ENCODE measurements around the gene TCOF1.

Gene TCOF1

DNA sequence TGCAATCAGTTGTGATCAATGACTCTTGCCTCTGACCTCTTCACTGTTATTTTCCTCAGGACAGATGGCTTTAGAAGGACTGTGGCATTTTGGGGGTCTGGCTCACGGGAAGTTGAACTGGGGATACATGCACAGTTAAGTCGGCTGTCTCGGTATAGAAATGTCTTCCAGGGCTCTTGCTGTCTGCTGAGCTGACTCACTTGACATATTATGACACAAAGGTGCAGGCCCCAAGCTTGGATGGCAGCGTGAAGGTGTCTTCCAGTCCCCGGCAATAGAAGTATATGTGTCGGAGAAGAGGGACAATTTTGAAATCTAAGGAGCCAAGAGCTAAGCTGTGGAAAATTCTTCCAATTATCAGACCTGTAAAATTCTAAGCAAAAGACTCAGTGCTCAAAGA is 45.0 kb upstream of the TCOF1 start:
- POLR2A ChIA-PET = no interaction called here
- no peak for DNase-seq (ENCODE audit: extremely low spot score)
- CTCF ChIA-PET = no interaction called here
- TF ChIP-seq, protein P1, sequence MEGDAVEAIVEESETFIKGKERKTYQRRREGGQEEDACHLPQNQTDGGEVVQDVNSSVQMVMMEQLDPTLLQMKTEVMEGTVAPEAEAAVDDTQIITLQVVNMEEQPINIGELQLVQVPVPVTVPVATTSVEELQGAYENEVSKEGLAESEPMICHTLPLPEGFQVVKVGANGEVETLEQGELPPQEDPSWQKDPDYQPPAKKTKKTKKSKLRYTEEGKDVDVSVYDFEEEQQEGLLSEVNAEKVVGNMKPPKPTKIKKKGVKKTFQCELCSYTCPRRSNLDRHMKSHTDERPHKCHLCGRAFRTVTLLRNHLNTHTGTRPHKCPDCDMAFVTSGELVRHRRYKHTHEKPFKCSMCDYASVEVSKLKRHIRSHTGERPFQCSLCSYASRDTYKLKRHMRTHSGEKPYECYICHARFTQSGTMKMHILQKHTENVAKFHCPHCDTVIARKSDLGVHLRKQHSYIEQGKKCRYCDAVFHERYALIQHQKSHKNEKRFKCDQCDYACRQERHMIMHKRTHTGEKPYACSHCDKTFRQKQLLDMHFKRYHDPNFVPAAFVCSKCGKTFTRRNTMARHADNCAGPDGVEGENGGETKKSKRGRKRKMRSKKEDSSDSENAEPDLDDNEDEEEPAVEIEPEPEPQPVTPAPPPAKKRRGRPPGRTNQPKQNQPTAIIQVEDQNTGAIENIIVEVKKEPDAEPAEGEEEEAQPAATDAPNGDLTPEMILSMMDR (IDR thresholded peaks at IDR 0.05; ENCODE audit: control extremely low read depth, extremely low read depth, low read depth, missing control alignments) = no peak

DNA sequence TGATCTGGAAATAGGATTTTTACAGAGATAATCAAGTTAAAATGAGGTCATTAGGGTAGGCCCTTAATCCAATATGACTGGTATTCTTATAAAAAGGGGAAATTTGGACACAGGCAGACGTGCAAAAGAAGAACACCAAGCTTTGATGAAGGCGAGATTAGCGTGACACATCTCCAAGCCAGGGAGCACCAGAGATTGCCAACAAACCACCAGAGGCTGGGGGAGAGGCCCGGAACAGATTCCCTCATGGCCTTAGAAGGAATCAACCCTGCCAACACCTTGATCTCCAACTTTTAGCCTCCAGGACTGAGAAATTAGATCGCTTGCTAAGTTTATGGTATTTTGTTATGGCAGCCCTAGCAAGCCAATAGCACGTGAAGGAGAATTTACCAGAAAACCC is 44.0 kb upstream of the TCOF1 start:
- no peak for DNase-seq (ENCODE audit: extremely low spot score)
- TF ChIP-seq, protein P1 (IDR thresholded peaks at IDR 0.05; ENCODE audit: control extremely low read depth, extremely low read depth, low read depth, missing control alignments) = no peak
- POLR2A ChIA-PET = no interaction called here
- CTCF ChIA-PET = no interaction called here

DNA sequence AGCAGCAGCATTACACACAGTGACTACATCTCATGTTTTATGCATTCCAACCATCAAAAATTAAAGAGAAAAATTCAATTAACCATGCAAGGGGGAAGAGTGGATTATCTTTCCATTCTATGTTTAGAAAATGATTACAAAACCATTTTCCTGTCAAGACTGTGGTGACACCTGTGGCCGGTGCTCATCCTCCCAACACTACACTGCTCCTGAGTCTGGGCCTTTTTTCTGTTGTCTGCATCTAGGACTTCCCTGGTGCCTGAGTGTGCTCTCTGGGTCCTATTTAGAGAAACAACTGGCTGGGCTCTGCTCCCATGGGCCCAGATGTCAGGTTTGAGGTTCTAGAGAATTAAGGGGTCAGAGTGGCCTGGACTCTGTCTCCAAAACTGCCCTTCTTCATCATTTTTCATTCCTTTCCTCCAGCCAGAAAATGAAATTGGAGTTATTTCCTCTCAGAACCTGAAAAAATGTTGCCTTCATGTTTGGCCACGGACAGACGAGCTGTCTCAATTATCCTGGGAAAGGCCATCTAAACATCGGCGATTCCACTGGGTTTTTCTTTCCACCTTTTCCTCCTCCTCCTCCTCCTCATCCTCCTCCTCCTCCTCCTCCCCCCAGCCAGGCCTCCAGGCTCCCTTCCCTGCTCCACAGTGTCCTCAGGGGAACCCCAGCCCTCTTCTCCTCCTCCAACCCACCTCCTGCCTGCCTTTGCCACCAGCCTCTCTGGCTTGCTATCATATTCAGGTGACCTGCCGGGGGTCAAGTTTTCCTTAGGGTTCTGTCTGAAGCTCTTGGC is 43.4 kb upstream of the TCOF1 start:
- TF ChIP-seq, protein P1 (IDR thresholded peaks at IDR 0.05; ENCODE audit: control extremely low read depth, extremely low read depth, low read depth, missing control alignments) = no peak
- no peak for DNase-seq (ENCODE audit: extremely low spot score)
- CTCF ChIA-PET = no interaction called here
- POLR2A ChIA-PET = no interaction called here

DNA sequence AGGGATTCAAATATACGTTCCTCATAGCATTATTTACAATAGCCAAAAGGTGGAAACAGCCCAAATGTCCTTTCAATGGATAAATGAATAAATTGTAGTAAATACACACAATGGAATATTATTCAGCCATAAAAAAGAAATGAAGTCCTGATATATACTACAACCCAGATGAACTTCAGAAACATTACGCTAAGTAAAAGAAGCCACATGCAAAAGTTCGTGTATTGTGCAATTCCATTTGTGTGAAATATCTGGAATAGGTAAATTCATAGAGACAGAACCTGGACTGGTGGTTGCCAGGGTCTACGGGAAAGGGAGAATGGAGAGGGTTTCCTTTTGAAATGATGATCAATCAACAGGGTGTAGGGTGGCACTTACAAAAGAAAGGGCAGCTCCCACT is 42.3 kb upstream of the TCOF1 start:
- TF ChIP-seq, protein P1 (IDR thresholded peaks at IDR 0.05; ENCODE audit: control extremely low read depth, extremely low read depth, low read depth, missing control alignments) = no peak
- no peak for DNase-seq (ENCODE audit: extremely low spot score)
- ChIA-PET POLR2A (no interaction called here), CTCF (interaction anchor here (1.5 kb wide), 1 partner anchor 15 kb away, joined by 4 read pairs; no protein-coding TSS in a partner anchor)

DNA sequence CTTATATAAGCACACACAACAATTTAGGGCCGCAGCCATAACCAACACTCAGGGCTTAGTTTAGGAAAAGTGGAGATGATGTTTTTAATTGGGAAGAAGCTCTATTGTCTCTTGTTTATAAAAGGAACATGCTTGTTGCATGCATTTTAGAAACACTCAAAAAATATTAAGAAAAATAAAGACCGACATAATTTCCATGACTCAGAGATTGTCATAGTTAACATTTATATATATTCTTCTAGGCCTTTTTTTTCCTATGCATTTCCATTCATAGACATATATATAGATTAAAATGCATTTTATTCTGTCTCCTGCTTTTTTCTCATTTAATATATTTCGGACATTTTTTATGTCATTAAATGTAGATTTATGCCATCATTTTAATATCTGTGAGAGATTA is 41.2 kb upstream of the TCOF1 start:
- ChIA-PET CTCF (interaction anchor here (1.2 to 1.6 kb wide), 3 partner anchors 16 to 20 kb away, joined by 3 to 4 read pairs (median 3); no protein-coding TSS in a partner anchor), POLR2A (no interaction called here)
- DNase-seq (ENCODE audit: extremely low spot score) = no peak
- TF ChIP-seq, protein P1 (IDR thresholded peaks at IDR 0.05; ENCODE audit: control extremely low read depth, extremely low read depth, low read depth, missing control alignments) = no peak

DNA sequence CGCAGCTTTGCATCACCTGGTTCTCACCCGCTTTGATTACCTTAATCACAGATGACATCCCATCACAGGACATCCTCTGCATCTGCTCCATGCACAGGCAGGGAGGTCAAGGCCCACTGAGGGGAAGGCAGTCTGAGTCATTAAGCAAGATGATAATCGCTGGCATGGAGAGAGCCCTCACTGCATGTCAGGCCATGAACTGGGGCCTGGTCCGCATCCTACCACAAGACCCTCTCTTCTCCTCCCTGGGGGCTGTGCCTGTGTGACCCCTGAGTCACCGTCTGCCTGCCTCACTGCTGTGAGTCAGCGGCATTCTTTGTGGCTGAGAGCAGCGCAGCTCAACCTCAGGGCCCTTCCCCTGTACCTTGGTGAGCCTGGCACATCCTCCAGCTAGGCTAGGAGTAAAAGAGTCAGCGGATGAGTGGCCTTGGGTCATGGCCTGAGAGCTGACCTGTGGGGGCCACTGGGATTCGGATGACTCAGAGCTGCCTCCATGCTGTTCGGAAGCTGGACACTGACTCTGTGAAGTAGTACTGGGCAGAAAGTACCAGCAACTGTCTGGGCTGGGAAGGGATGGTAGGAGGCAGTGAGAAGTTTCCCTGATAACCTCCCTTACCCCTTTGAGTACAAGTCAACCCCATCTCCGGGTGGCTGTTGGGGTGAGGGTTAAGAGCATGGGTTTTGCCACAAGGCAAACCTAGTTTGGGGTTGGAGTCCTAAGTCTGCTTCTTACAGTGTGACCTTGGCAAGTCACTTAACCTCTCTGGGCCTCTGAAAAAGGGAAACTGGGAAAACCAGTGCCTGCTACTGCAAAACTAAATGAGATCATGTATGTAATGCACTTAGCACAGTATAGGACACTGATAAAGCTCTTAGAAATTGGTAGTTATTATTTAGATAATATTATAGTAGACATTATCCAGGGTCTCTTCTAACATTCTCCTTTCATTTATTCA is 40.2 kb upstream of the TCOF1 start:
- POLR2A ChIA-PET = no interaction called here
- CTCF ChIA-PET = interaction anchor here (1.2 to 1.6 kb wide), 2 partner anchors 15 to 21 kb away, joined by 3 read pairs; no protein-coding TSS in a partner anchor
- TF ChIP-seq, protein P1 (IDR thresholded peaks at IDR 0.05; ENCODE audit: control extremely low read depth, extremely low read depth, low read depth, missing control alignments) = no peak
- DNase-seq (ENCODE audit: extremely low spot score) = no peak

All from GM10248 (cell line).